HepG2 (cell line): ENCODE results near the gene NCKIPSD. TPM values are rescaled to one million over a fixed set of nuclear protein-coding genes. Genes with fewer than 3 reads are reported as not detected.

ENCODE experiments used
- ATAC-seq: fragments of 200-7000 bp; cut with Tn5 transposase; 3 replicates; pipeline ENCODE4 v1.9.1; 2020; ENCODE audit warnings: mild to moderate bottlenecking, moderate library complexity
- BruUV-seq: library from RNA; stranded (reverse); fragments of 400-500 nt; replicated peaks from 2 replicates; lab custom pipeline; 2021; lab: Mats Ljungman, UMichigan
- CTCF ChIA-PET: fragments of 300-600 bp; formaldehyde crosslinking; extraction: SDS; loops from one replicate; lab custom pipeline; 2021; ENCODE audit warnings: low total read pairs, inconsistent platforms, low intra/inter-chr PET ratio; lab: Yijun Ruan, JAX
- POLR2A ChIA-PET: fragments of 350-600 bp; sonication (Branson Sonifier 250); formaldehyde crosslinking; loops from one replicate; lab custom pipeline; 2020; ENCODE audit warnings: antibody characterized with exemption, inconsistent platforms; lab: Yijun Ruan, JAX
- DNase-seq: peaks from one replicate; pipeline ENCODE4 v3.0.0-alpha.2; 2015; ENCODE audit warnings: low spot score
- FAIRE-seq: peaks from 3 replicates; lab custom pipeline; 2011; peaks lifted over from hg19 to GRCh38; lab: Jason Lieb, UNC
- H2AFZ ChIP-seq: one replicate; pipeline ENCODE4 v1.6.1; 2011; ENCODE audit warnings: low read length, inconsistent platforms
- H3K27ac ChIP-seq: fragments of 300-600 bp; 3 replicates; pipeline ENCODE4 v1.8.0; 2011; ENCODE audit warnings: mixed run types, mild to moderate bottlenecking, mixed read lengths, low read length, inconsistent platforms; ENCODE audit not compliant: insufficient read depth; ENCODE audit errors: extremely low read length
- H3K27me3 ChIP-seq, 2 experiments: fragments of 200-600 bp in 1 of 2; 2 replicates in 1 of 2; 3 replicates in 1 of 2; pipeline versions ENCODE4 v1.6.0 to v1.8.0; 2011; ENCODE audit warnings: low read length in 2 of 2, mild to moderate bottlenecking in 2 of 2, moderate library complexity in 2 of 2, inconsistent platforms in 1 of 2; ENCODE audit not compliant: insufficient read depth in 2 of 2, control insufficient read depth in 1 of 2
- H3K36me3 ChIP-seq, 2 experiments: fragments of 200-600 bp in 1 of 2; replicated peaks in 1 of 2; 2 replicates in 1 of 2; 3 replicates in 1 of 2; pipeline versions ENCODE4 v1.5.1 to v1.8.0; 2011; ENCODE audit warnings: low read length in 2 of 2, inconsistent platforms in 1 of 2; ENCODE audit not compliant: insufficient read depth in 2 of 2, control insufficient read depth in 1 of 2
- H3K4me1 ChIP-seq: 2 replicates; pipeline ENCODE4 v1.5.1; 2012; ENCODE audit warnings: low read length, inconsistent platforms; ENCODE audit not compliant: insufficient read depth
- H3K4me2 ChIP-seq: 2 replicates; pipeline ENCODE4 v1.6.0; 2011; ENCODE audit warnings: low read depth, low read length, inconsistent platforms
- H3K4me3 ChIP-seq, 3 experiments: fragments of 200-600 bp in 1 of 3; sonication (generic), shearing (Covaris generic) in 1 of 3; replicated peaks in 1 of 3; 2 replicates each; pipeline ENCODE4 v1.5.1; 2011 to 2016; ENCODE audit warnings: low read length in 3 of 3, inconsistent platforms in 2 of 3, low read depth in 2 of 3, mild to moderate bottlenecking in 2 of 3, control low read depth in 1 of 3, mixed read lengths in 1 of 3; ENCODE audit not compliant: insufficient read depth in 1 of 3
- H3K79me2 ChIP-seq: one replicate; pipeline ENCODE4 v1.6.1; 2011; ENCODE audit warnings: low read length, inconsistent platforms; ENCODE audit not compliant: insufficient read depth
- H3K9ac ChIP-seq: 2 replicates; pipeline ENCODE4 v1.6.0; 2011; ENCODE audit warnings: mild to moderate bottlenecking, low read depth, low read length, inconsistent platforms; ENCODE audit not compliant: insufficient read depth
- H3K9me3 ChIP-seq: 2 replicates; pipeline ENCODE4 v1.5.1; 2012; ENCODE audit warnings: mild to moderate bottlenecking, low read length
- H4K20me1 ChIP-seq: 2 replicates; pipeline ENCODE4 v1.6.0; 2011; ENCODE audit warnings: inconsistent platforms, mild to moderate bottlenecking, low read length, moderate library complexity; ENCODE audit not compliant: insufficient read depth
- EED ChIP-seq: sonication (generic); formaldehyde crosslinking; IDR thresholded peaks from 2 replicates; pipeline ENCODE4 v1.5.0; 2020; ENCODE audit warnings: mild to moderate bottlenecking, missing genetic modification reagents
- HCFC1 ChIP-seq: fragments of 150-350 bp; IDR thresholded peaks from 2 replicates; pipeline ENCODE4 v1.6.1; 2014; ENCODE audit warnings: low read depth, low read length
- KLF15 ChIP-seq: sonication (generic); formaldehyde crosslinking; IDR thresholded peaks from 2 replicates; pipeline ENCODE4 v1.8.1; 2023; ENCODE audit warnings: borderline replicate concordance, mild to moderate bottlenecking, inconsistent platforms, missing genetic modification reagents, mixed read lengths
- NR0B2 ChIP-seq: sonication (generic); formaldehyde crosslinking; IDR thresholded peaks from 2 replicates; pipeline ENCODE4 v1.4.0; 2020; ENCODE audit warnings: mild to moderate bottlenecking, missing genetic modification reagents
- PATZ1 ChIP-seq: sonication (generic); formaldehyde crosslinking; IDR thresholded peaks from 2 replicates; pipeline ENCODE4 v1.4.0; 2020; ENCODE audit warnings: missing genetic modification reagents
- SATB2 ChIP-seq: sonication (generic); formaldehyde crosslinking; IDR thresholded peaks from 2 replicates; pipeline ENCODE4 v1.5.0; 2020; ENCODE audit warnings: missing genetic modification reagents
- SIX4 ChIP-seq: sonication (generic); formaldehyde crosslinking; IDR thresholded peaks from 2 replicates; pipeline ENCODE4 v1.4.0; 2020; ENCODE audit warnings: missing genetic modification reagents
- STAT5B ChIP-seq: sonication (generic); formaldehyde crosslinking; IDR thresholded peaks from 2 replicates; pipeline ENCODE4 v1.4.0; 2020; ENCODE audit warnings: missing genetic modification reagents
- TCF7L2 ChIP-seq: IDR thresholded peaks from 2 replicates; pipeline ENCODE4 v1.6.1; 2011; ENCODE audit warnings: mild to moderate bottlenecking, low read depth, low read length, moderate library complexity
- ZNF101 ChIP-seq: sonication (generic); formaldehyde crosslinking; IDR thresholded peaks from 2 replicates; pipeline ENCODE4 v1.4.0; 2020; ENCODE audit warnings: mild to moderate bottlenecking, low read depth, missing genetic modification reagents, borderline replicate concordance
- ZNF615 ChIP-seq: sonication (generic); formaldehyde crosslinking; IDR thresholded peaks from 2 replicates; pipeline ENCODE4 v1.5.0; 2020; ENCODE audit warnings: mild to moderate bottlenecking, missing genetic modification reagents, borderline replicate concordance
- ZNF883 ChIP-seq: sonication (generic); formaldehyde crosslinking; IDR thresholded peaks from 2 replicates; pipeline ENCODE4 v1.5.1; 2020; ENCODE audit warnings: mild to moderate bottlenecking, missing genetic modification reagents; ENCODE audit errors: not compliant biosample characterization
- ZSCAN12 ChIP-seq: sonication (generic); formaldehyde crosslinking; IDR thresholded peaks from 2 replicates; pipeline ENCODE4 v1.9.0; 2021; ENCODE audit warnings: mild to moderate bottlenecking, missing genetic modification reagents
- WGBS: methylation state at CpG from one replicate; pipeline ENCODE4 v1.1.6; 2017; ENCODE audit warnings: low lambda C conversion rate; 5-methylcytosine and 5-hydroxymethylcytosine counted together
- in situ Hi-C: cut with HindIII; loops from 2 replicates; pipeline ENCODE4 v1.10.0; 2017; ENCODE audit warnings: low pct_unique_long_range_greater_than_20kb; ENCODE audit not compliant: extremely low pct_ligation_motif_present
- intact Hi-C: fragments of 100-400 bp; cut with micrococcal nuclease; formaldehyde crosslinking; loops from one replicate; pipeline ENCODE4 v1.10.0; 2022; ENCODE audit not compliant: unreplicated experiment
- polyA plus RNA-seq, 8 experiments: library from polyadenylated mRNA; depleted of rRNA in 3 of 8; stranded (reverse) in 7 of 8; unstranded in 1 of 8; fragments of >200 nt; fragmentation: Illumina TruSeq in 4 of 8; extraction: Trizol in 4 of 8; gene quantifications; 2 replicates each; pipeline versions ENCODE4 v1.2.1 to v1.2.3, GENCODE V29; 2011 to 2016; ENCODE audit warnings: low read depth in 4 of 8, missing spikeins in 1 of 8, mixed read lengths in 1 of 8; ENCODE audit not compliant: insufficient read depth in 1 of 8
- total RNA-seq, 5 experiments: library from RNA; depleted of rRNA; stranded (reverse); fragments of >200 nt; fragmentation: Illumina TruSeq; extraction: Trizol; gene quantifications; 2 replicates each; pipeline ENCODE4 v1.2.3, GENCODE V29; 2016; ENCODE audit warnings: low read depth in 1 of 5
- TF ChIP-seq, protein P1 (sequence below): sonication (generic); formaldehyde crosslinking; IDR thresholded peaks from 2 replicates; pipeline ENCODE4 v1.4.0; 2020; ENCODE audit warnings: missing genetic modification reagents

The NCKIPSD gene
- total and polyA plus RNA-seq, 2 of the 13 experiments (the other 11 are each of a cell fraction or from before 2014, with no cell fraction given): 13.5 to 35.2 TPM

GRCh38 chr3:48628277-48629017, 57.3 kb downstream of the NCKIPSD start:
- peaks cover 18% of the 10 kb centered on the region for H3K79me2 ChIP-seq
- no peak for DNase-seq
- FAIRE-seq: no peak
- POLR2A ChIA-PET: interaction anchor here (1.0 to 1.6 kb wide), 2 partner anchors 9 to 33 kb away, joined by 3 read pairs; no protein-coding TSS in a partner anchor
- WGBS: 93% methylated on average over 8 of the region's 13 CpGs
- intact Hi-C loops: no loop called here
- no peaks in the 10 kb centered on the region for H4K20me1 ChIP-seq
- BruUV-seq: no TSS peak
- CTCF ChIA-PET: no interaction called here
- peaks cover 62% of the 10 kb centered on the region for H3K4me1 ChIP-seq
- no peak overlapping the region for H3K27ac ChIP-seq
- H3K9me3 ChIP-seq: no peaks in the 10 kb centered on the region
- no peak overlapping the region for H3K4me2 ChIP-seq
- no peak for ATAC-seq
- no peak overlapping the region for H2AFZ ChIP-seq
- in situ Hi-C loops: no loop called here
- no peak overlapping the region for H3K9ac ChIP-seq
- H3K27me3 ChIP-seq: no peaks in the 10 kb centered on the region
- H3K36me3 ChIP-seq: peaks cover 27 to 85% of the 10 kb centered on the region in 2 experiments
- no peak overlapping the region for H3K4me3 ChIP-seq
- TF ChIP-seq ZNF883 (no peak), PATZ1 (CRISPR knock-in tag) (no peak), ZNF615 (CRISPR knock-in tag) (no peak), HCFC1 (no peak), EED (CRISPR knock-in tag) (no peak), KLF15 (CRISPR knock-in tag) (no peak), STAT5B (CRISPR knock-in tag) (no peak), ZNF101 (no peak), SIX4 (CRISPR knock-in tag) (no peak), SATB2 (CRISPR knock-in tag) (no peak), ZSCAN12 (no peak), TCF7L2 (no peak), NR0B2 (no peak)
- TF ChIP-seq, protein P1, sequence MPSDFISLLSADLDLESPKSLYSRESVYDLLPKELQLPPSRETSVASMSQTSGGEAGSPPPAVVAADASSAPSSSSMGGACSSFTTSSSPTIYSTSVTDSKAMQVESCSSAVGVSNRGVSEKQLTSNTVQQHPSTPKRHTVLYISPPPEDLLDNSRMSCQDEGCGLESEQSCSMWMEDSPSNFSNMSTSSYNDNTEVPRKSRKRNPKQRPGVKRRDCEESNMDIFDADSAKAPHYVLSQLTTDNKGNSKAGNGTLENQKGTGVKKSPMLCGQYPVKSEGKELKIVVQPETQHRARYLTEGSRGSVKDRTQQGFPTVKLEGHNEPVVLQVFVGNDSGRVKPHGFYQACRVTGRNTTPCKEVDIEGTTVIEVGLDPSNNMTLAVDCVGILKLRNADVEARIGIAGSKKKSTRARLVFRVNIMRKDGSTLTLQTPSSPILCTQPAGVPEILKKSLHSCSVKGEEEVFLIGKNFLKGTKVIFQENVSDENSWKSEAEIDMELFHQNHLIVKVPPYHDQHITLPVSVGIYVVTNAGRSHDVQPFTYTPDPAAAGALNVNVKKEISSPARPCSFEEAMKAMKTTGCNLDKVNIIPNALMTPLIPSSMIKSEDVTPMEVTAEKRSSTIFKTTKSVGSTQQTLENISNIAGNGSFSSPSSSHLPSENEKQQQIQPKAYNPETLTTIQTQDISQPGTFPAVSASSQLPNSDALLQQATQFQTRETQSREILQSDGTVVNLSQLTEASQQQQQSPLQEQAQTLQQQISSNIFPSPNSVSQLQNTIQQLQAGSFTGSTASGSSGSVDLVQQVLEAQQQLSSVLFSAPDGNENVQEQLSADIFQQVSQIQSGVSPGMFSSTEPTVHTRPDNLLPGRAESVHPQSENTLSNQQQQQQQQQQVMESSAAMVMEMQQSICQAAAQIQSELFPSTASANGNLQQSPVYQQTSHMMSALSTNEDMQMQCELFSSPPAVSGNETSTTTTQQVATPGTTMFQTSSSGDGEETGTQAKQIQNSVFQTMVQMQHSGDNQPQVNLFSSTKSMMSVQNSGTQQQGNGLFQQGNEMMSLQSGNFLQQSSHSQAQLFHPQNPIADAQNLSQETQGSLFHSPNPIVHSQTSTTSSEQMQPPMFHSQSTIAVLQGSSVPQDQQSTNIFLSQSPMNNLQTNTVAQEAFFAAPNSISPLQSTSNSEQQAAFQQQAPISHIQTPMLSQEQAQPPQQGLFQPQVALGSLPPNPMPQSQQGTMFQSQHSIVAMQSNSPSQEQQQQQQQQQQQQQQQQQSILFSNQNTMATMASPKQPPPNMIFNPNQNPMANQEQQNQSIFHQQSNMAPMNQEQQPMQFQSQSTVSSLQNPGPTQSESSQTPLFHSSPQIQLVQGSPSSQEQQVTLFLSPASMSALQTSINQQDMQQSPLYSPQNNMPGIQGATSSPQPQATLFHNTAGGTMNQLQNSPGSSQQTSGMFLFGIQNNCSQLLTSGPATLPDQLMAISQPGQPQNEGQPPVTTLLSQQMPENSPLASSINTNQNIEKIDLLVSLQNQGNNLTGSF (CRISPR knock-in tag): no peak
